SK-N-MC (cell line): Measurements from ENCODE around the gene ZFAND3.

Source experiments
- DNase-seq: peaks from one replicate; pipeline ENCODE4 v3.0.0-alpha.2; 2011; ENCODE audit warnings: low read depth, low spot score
- H3K27ac ChIP-seq: fragments of 200-600 bp; sonication (generic); 2 replicates; pipeline ENCODE4 v1.5.1; 2016; ENCODE audit warnings: mixed run types
- H3K36me3 ChIP-seq: fragments of 200-600 bp; sonication (generic); 2 replicates; pipeline ENCODE4 v1.6.1; 2017; ENCODE audit warnings: antibody characterized with exemption, low read length, mixed read lengths; ENCODE audit not compliant: insufficient read depth
- H3K4me3 ChIP-seq: fragments of 200-600 bp; sonication (generic); 2 replicates; pipeline ENCODE4 v1.5.1; 2016
- H3K9ac ChIP-seq: fragments of 200-600 bp; sonication (generic); 2 replicates; pipeline ENCODE4 v1.8.0; 2017; ENCODE audit warnings: mixed run types, mixed read lengths; ENCODE audit not compliant: insufficient read length
- H3K9me3 ChIP-seq: fragments of 200-600 bp; sonication (generic); 2 replicates; pipeline ENCODE4 v1.6.1; 2017; ENCODE audit warnings: low read depth, mild to moderate bottlenecking, antibody characterized with exemption, low read length, moderate library complexity, mixed read lengths
- EZH2 ChIP-seq: fragments of 200-600 bp; sonication (generic); IDR thresholded peaks from one replicate; pipeline ENCODE4 v1.6.1; 2017; ENCODE audit warnings: antibody characterized with exemption
- FOXP2 ChIP-seq: optimal IDR thresholded peaks from 2 replicates; pipeline ENCODE3; 2011; ENCODE audit warnings: mild to moderate bottlenecking, moderate library complexity; ENCODE audit not compliant: insufficient read depth; ENCODE audit errors: extremely low read length, control extremely low read depth
- POLR2AphosphoS5 ChIP-seq: IDR thresholded peaks from 2 replicates; pipeline ENCODE4 v1.6.1; 2012; ENCODE audit warnings: mild to moderate bottlenecking, low read depth, low read length, borderline replicate concordance

ZFAND3 gene

DNA sequence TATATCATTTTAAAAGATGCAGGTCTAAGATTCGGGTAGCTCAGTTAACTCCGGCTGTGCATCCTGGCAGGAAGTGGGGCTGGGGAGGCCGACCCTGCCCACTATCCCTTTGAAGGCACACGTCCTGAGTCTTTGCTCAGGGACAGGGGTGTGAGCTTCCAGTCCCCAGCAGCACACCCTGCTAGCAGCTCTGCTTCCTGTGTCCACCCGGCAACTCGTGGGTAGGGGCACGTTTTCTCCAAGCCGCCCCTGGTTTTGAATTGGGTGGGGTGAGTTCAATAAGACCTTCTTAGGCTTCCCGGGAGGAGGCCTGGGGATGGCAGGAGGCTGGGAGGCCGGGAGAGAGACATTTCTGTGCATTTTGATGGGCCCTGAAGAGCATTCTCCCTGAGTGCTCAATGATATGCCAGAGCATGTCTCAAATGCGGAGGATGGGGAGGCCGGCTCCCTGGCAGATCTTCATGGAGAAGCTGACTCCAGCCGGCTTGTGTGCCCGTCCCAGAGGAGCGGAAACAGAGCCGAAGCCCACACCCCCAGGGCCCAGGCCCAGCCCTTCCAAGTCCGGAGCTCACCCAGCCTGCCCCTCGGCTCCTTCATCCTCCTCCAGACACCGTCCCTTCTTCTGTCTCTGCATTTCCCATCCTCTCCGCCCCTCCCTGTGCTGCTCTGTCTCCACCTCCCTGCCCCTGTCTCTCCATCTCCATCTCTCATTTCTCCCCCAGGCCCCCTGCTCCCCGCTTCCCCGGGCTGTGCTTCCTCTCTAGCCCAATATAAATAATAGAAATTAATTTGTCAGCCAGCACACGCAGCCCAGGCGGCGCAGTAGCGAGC lies 36.3 kb upstream of the ZFAND3 start:
- no peak for TF ChIP-seq POLR2AphosphoS5
- no peak for TF ChIP-seq EZH2
- TF ChIP-seq FOXP2 = no peak
- Histone ChIP-seq H3K9ac (peak overlapping the region; percentile 39), H3K9me3 (no peaks in the 10 kb centered on the region), H3K4me3 (peak overlapping the region; percentile 66), H3K27ac (no peak overlapping the region), H3K36me3 (no peaks in the 10 kb centered on the region)
- no peak for DNase-seq

DNA sequence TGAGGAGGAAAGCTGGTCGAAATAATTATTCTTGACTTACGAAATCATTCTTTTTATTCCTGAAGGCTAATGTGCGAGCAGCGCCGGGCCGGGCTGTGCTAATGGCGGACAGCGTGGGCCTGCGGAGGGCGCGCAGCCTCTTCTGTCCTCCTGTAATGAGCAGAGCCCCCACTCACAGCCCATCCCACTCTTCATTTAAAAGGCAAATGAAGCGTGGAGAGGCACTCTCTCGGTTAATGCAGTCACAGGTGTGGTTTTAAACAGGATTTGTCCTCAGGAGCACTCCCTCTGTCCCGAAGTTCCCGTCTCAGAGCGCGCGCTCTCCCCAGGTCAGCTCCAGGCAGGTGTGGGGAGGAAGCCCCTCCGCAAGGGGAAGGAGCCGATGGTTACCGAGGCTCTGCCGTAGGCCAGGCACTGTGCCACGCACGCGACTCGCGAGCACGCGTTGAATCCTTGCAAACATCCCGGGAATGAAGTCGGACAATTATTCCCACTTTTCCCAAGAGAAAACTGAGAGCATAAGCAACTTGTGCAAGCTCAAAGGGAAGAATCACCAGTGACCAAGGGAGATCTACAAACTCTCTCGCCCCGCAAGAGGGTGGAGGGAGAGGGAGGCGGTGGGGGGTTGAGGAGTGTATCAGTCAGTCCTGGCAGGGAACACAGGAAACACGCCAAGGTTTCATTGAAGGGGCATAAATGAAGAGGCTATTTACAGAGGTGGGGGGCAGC lies 35.5 kb upstream of the ZFAND3 start:
- no peaks in the 10 kb centered on the region for H3K9me3 ChIP-seq
- TF ChIP-seq POLR2AphosphoS5 (no peak), EZH2 (no peak), FOXP2 (no peak)
- no peak for DNase-seq
- no peaks in the 10 kb centered on the region for H3K36me3 ChIP-seq
- peak overlapping the region; percentile 66 for H3K4me3 ChIP-seq
- H3K27ac ChIP-seq = no peak overlapping the region
- peak overlapping the region; percentile 39 for H3K9ac ChIP-seq

DNA sequence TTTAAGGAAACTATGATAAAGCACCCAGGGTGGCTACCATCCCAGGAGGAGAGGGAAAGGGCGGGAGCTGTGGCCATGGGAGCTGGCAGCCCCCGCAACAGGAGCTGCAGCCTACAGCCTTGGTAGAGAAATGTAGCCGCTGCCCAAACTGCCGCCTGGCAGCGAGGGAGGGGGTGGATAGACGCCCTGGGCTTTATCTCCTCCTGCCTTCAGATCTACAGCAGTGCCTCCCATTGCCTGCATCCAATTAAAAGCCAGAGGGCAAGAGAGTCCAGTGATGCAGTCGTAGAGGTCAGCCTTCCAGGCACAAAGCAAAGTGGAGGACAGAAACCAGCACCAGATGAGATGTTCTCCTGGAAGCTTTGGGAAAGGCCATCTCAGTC lies 35.0 kb upstream of the ZFAND3 start:
- H3K9ac ChIP-seq = no peak overlapping the region
- H3K27ac ChIP-seq = no peak overlapping the region
- no peaks in the 10 kb centered on the region for H3K9me3 ChIP-seq
- no peak overlapping the region for H3K4me3 ChIP-seq
- no peaks in the 10 kb centered on the region for H3K36me3 ChIP-seq
- TF ChIP-seq FOXP2 (no peak), POLR2AphosphoS5 (no peak), EZH2 (no peak)
- DNase-seq = no peak

DNA sequence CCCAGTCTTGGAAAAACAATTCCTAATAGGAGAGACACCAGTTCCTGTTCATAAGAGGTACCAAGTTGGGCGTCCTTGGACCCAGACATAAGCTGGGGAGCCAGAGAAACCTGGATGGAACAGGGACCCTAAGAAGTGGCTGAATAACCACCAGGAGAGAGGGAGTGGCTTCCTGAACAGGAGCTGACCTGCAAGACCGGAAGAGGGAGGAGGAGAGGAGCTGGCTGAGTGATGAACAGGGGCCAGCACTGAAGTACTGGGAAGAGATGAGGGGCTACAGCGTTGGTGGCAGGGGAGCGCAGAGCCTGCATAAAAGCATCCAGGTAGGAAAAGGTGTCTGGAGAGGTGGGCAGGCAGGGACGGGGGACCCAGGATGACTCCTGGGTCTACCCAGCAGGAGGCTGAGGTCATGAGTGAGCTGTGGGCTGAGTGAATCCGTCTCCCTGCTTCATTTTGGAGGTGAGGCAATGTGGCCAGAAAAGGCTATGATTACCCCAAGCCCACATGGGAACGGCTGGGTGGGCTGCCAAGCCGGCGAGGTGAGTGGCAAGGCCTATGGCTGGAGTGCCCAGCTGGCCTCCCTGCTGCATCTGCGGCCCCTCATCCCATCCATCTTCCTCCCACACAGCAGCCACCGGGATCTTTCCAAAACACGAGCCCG lies 34.4 kb upstream of the ZFAND3 start:
- Histone ChIP-seq H3K9ac (no peak overlapping the region), H3K9me3 (no peaks in the 10 kb centered on the region), H3K36me3 (no peaks in the 10 kb centered on the region), H3K27ac (no peak overlapping the region), H3K4me3 (no peak overlapping the region)
- no peak for DNase-seq
- TF ChIP-seq POLR2AphosphoS5 (no peak), FOXP2 (no peak), EZH2 (no peak)

GRCh38 chr6:37785663-37786270 lies 33.8 kb upstream of the ZFAND3 start:
- H3K9ac ChIP-seq = no peak overlapping the region
- no peaks in the 10 kb centered on the region for H3K9me3 ChIP-seq
- H3K36me3 ChIP-seq = no peaks in the 10 kb centered on the region
- no peak overlapping the region for H3K27ac ChIP-seq
- DNase-seq = no peak
- H3K4me3 ChIP-seq = no peak overlapping the region
- TF ChIP-seq FOXP2 (no peak), EZH2 (no peak), POLR2AphosphoS5 (no peak)

GRCh38 chr6:37787216-37787615 lies 32.3 kb upstream of the ZFAND3 start:
- H3K9ac ChIP-seq = no peak overlapping the region
- no peaks in the 10 kb centered on the region for H3K36me3 ChIP-seq
- H3K4me3 ChIP-seq = no peak overlapping the region
- DNase-seq = no peak
- no peaks in the 10 kb centered on the region for H3K9me3 ChIP-seq
- no peak for TF ChIP-seq FOXP2
- no peak for TF ChIP-seq POLR2AphosphoS5
- TF ChIP-seq EZH2 = no peak
- no peak overlapping the region for H3K27ac ChIP-seq

GRCh38 chr6:37788259-37788658 lies 31.3 kb upstream of the ZFAND3 start:
- H3K9me3 ChIP-seq = no peaks in the 10 kb centered on the region
- H3K9ac ChIP-seq = no peak overlapping the region
- H3K36me3 ChIP-seq = no peaks in the 10 kb centered on the region
- no peak for DNase-seq
- no peak overlapping the region for H3K4me3 ChIP-seq
- no peak for TF ChIP-seq POLR2AphosphoS5
- TF ChIP-seq FOXP2 = no peak
- no peak for TF ChIP-seq EZH2
- H3K27ac ChIP-seq = no peak overlapping the region
